Upper lobe of left lung (tissue), 6 donors: ENCODE results near the gene GLMP. TPM values are rescaled to one million over a fixed set of nuclear protein-coding genes. Genes with fewer than 3 reads are reported as not detected.

Experiments used
- ATAC-seq, 2 donors: fragments of 200-7000 bp; cut with Tn5 transposase; one replicate each; pipeline ENCODE4 v1.9.1; 2022; ENCODE audit warnings: mild to moderate bottlenecking in 2 of 2, moderate library complexity in 2 of 2; ENCODE audit not compliant: low FRiP score in 2 of 2
- DNase-seq, 2 donors: peaks; one replicate each; pipeline ENCODE4 v3.0.0-alpha.2; 2019 to 2020
- H3K27ac ChIP-seq, 4 donors: fragments of 200-600 bp; sonication (generic); one replicate each; pipeline ENCODE4 v1.5.1; 2016 to 2019
- H3K27me3 ChIP-seq, 4 donors: fragments of 200-600 bp; sonication (generic); one replicate each; pipeline ENCODE4 v1.5.1; 2017 to 2019
- H3K36me3 ChIP-seq, 4 donors: fragments of 200-600 bp; sonication (generic); one replicate each; pipeline ENCODE4 v1.5.1; 2016 to 2019
- H3K4me1 ChIP-seq, 4 donors: fragments of 200-600 bp; sonication (generic); one replicate each; pipeline ENCODE4 v1.5.1; 2018 to 2019
- H3K4me3 ChIP-seq, 4 donors: fragments of 200-600 bp; sonication (generic); one replicate each; pipeline ENCODE4 v1.5.1; 2017 to 2019; ENCODE audit warnings: mild to moderate bottlenecking in 2 of 4, moderate library complexity in 1 of 4
- H3K9me3 ChIP-seq, 4 donors: fragments of 200-600 bp; sonication (generic); one replicate each; pipeline ENCODE4 v1.5.1; 2018 to 2019
- EP300 ChIP-seq, 4 donors: sonication (generic); formaldehyde crosslinking; IDR thresholded peaks; one replicate each; pipeline ENCODE4 v1.5.1; 2017; ENCODE audit warnings: antibody characterized with exemption in 4 of 4, control low read depth in 2 of 4
- POLR2A ChIP-seq, 4 donors: fragments of 450-650 bp; IDR thresholded peaks; one replicate each; pipeline ENCODE4 v1.5.1; 2016 to 2017; ENCODE audit warnings: antibody characterized with exemption in 4 of 4, mild to moderate bottlenecking in 2 of 4
- POLR2AphosphoS5 ChIP-seq, 2 donors: sonication (generic); formaldehyde crosslinking; IDR thresholded peaks; one replicate each; pipeline ENCODE4 v1.5.1; 2017; ENCODE audit warnings: antibody characterized with exemption in 2 of 2
- WGBS, 2 donors: methylation state at CpG; one replicate each; pipeline ENCODE4 v1.1.5; 2017 to 2018; 5-methylcytosine and 5-hydroxymethylcytosine counted together
- total RNA-seq, 6 donors: library from RNA; depleted of rRNA in 4 of 6; stranded (reverse); fragments of >200 nt in 4 of 6; gene quantifications; one replicate each; pipeline versions ENCODE4 v1.1.0 to v1.2.1, GENCODE V29; 2016 to 2021
- TF ChIP-seq, protein P1 (sequence below), 6 experiments: fragments of 450-650 bp in 4 of 6; fragments of 200-600 bp in 2 of 6; sonication (generic) in 2 of 6; IDR thresholded peaks; one replicate each; pipeline ENCODE4 v1.5.1; 2016 to 2019; ENCODE audit warnings: antibody characterized with exemption in 6 of 6
- donor health status: DM: no; HTN: no; CAD: no; lungs with moderate emphysema.
- donor health status: DM: no; HTN: yes; CAD: no; lungs with severe emphysema.

The GLMP gene
- total RNA-seq, 6 donors from 2014 or later = 22.1 to 80.4 (median 50.9) TPM

DNA sequence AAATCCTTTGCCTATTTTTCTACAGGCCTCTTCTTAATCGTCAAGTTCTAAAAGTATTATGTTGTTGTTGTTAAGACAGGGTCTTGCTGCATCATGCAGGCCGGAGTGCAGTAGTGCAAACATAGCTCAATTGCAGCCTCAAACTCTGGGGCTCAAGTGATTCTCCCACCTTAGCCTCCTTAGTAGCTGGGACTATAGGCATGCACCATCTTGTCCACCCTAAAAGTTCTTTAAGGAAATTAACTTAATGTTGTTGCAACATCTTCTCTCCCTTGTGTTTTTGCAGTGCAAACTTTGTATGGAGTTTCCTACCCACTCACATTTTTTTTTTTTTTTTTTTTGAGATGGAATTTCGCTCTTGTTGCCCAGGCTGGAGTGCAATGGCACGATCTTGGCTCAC, 7.8 kb upstream of the GLMP start:
- no peak for ATAC-seq
- Histone ChIP-seq H3K27me3 (no peaks in the 10 kb centered on the region), H3K9me3 (no peaks in the 10 kb centered on the region), H3K36me3 (peaks cover 0 to 35% (median 18%) of the 10 kb centered on the region in 4 donors), H3K4me1 (no peaks in the 10 kb centered on the region), H3K27ac (no peak overlapping the region), H3K4me3 (no peak overlapping the region)
- 88 to 97% methylated on average over 4 of the region's 4 CpGs for WGBS, 2 donors
- no peak for DNase-seq
- no peak for TF ChIP-seq POLR2AphosphoS5 (IDR thresholded peaks at IDR 0.05)

DNA sequence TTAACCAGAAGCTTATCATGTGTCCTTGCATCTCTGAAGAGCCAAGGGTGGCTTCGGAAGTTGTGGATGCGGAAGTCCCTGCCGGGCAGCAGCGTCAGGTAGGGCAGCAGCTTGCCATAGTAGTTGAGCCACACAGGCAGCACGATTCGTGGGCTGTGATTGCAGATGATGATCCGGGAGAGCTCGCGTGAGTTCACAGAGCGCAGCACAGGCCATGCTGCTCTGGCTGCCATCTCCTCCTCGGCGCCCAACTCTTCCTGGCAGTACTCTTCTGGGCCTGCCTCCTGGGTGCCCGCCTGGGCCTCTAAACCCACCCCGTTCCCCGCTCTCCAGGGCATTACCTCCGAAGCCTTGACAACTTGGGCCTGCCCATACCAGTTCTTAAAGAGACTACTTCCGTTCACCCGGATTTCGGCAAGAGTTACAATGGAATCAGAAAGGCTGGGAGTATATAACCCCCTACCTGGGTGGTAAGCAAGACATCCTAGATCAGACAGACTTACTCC, 3.4 kb upstream of the GLMP start, which contains the start of gene VHLL:
VHLL (minus strand) TSS at position 456 of the 506 bp plus-strand sequence; CDS start at position 338, 118 bp downstream.
- DNase-seq = peak in 1 of 2 donors; percentile 51
- Histone ChIP-seq H3K4me3 (no peak within 1 kb of the TSS), H3K4me1 (peaks cover 7 to 21% (median 15%) of the 10 kb centered on the region in 4 donors), H3K36me3 (peaks cover 0 to 4% (median 0%) of the 10 kb centered on the region in 4 donors), H3K27ac (no peak within 1 kb of the TSS), H3K27me3 (no peaks in the 10 kb centered on the region), H3K9me3 (no peaks in the 10 kb centered on the region)
- WGBS, 2 donors = 91 to 93% methylated on average over 19 of the region's 19 CpGs
- ATAC-seq = no peak
- TF ChIP-seq POLR2A (IDR thresholded peaks at IDR 0.05) = no peak

DNA sequence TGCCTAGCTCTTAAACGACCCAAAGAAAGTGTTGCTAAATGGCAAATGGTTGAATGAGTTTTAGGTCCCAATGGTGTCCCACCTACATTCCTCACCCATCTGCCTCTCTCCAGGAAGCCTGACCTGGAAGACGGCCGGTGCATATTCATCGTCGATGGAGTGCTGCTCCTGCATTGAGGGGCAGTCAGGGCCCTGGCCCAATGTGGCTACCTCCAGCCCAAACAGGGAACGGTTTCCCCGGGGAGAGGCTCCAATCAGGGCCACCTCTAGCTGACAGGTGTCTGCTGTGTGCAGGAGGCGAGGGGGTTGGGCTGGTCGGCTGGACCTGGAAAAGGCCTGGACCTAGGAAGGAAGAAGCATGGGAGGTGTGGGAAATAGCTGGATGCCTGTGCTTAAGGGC, 1.6 kb downstream of the GLMP start:
- no peak overlapping the region for H3K4me3 ChIP-seq
- ATAC-seq (no peak), DNase-seq (no peak)
- H3K4me1 ChIP-seq = peaks cover 11 to 41% (median 25%) of the 10 kb centered on the region in 4 donors
- no peaks in the 10 kb centered on the region for H3K27me3 ChIP-seq
- WGBS, 2 donors = 91 to 94% methylated on average over 9 of the region's 9 CpGs
- TF ChIP-seq POLR2AphosphoS5 (IDR thresholded peaks at IDR 0.05) (no peak), EP300 (IDR thresholded peaks at IDR 0.05) (no peak), POLR2A (IDR thresholded peaks at IDR 0.05) (no peak)
- TF ChIP-seq, protein P1, sequence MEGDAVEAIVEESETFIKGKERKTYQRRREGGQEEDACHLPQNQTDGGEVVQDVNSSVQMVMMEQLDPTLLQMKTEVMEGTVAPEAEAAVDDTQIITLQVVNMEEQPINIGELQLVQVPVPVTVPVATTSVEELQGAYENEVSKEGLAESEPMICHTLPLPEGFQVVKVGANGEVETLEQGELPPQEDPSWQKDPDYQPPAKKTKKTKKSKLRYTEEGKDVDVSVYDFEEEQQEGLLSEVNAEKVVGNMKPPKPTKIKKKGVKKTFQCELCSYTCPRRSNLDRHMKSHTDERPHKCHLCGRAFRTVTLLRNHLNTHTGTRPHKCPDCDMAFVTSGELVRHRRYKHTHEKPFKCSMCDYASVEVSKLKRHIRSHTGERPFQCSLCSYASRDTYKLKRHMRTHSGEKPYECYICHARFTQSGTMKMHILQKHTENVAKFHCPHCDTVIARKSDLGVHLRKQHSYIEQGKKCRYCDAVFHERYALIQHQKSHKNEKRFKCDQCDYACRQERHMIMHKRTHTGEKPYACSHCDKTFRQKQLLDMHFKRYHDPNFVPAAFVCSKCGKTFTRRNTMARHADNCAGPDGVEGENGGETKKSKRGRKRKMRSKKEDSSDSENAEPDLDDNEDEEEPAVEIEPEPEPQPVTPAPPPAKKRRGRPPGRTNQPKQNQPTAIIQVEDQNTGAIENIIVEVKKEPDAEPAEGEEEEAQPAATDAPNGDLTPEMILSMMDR (IDR thresholded peaks at IDR 0.05) = no peak
- H3K36me3 ChIP-seq = peaks cover 0 to 13% (median 6%) of the 10 kb centered on the region in 4 donors
- no peaks in the 10 kb centered on the region for H3K9me3 ChIP-seq
- H3K27ac ChIP-seq = no peak overlapping the region

- no peak for TF ChIP-seq POLR2AphosphoS5 (IDR thresholded peaks at IDR 0.05)
- no peak for TF ChIP-seq EP300 (IDR thresholded peaks at IDR 0.05)
- TF ChIP-seq, protein P1 (IDR thresholded peaks at IDR 0.05) = no peak
- TF ChIP-seq POLR2A (IDR thresholded peaks at IDR 0.05) = no peak
- Histone ChIP-seq H3K36me3 (peaks cover 0 to 17% (median 6%) of the 10 kb centered on the region in 4 donors), H3K4me3 (no peak overlapping the region), H3K9me3 (no peaks in the 10 kb centered on the region), H3K27ac (no peak overlapping the region), H3K27me3 (no peaks in the 10 kb centered on the region), H3K4me1 (peaks cover 11 to 41% (median 25%) of the 10 kb centered on the region in 4 donors)
- DNase-seq (no peak), ATAC-seq (no peak)
- 93 to 95% methylated on average over 8 of the region's 8 CpGs for WGBS, 2 donors
These were observed 2.4 kb downstream of the GLMP start for GRCh38 chr1:156293098-156293434.

DNA sequence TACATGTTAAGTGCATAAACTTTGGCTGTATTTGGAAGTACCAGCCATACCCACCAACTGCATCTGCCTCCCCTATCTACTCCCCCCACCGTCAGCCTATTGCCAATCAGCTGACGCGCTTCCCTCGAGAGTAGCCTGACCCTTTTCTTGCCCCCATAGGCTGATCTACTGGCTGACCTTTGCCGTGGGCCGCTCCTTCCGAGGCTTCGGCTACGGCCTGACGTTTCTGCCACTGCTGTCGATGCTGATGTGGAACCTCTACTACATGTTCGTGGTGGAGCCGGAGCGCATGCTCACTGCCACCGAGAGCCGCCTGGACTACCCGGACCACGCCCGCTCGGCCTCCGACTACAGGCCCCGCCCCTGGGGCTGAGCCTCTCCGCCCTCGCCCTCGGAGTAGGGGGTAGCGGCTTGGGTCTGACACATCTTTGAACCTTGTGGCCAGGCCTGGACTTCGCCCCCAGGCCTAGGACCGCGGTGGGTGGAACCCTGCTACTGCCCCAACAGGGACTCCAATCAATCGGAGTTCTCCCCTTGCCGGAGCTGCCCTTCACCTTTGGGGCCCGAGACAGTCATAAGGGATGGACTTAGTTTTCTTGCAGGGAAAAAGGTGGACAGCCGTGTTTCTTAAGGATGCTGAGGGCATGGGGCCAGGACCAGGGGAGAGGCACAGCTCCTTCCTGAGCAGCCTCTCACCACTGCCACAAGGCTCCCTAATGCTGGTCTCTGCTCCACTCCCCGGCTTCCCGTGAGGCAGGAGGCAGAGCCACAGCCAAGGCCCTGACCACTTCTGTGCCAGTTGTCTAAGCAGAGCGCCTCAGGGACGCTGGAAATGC, 4.0 kb downstream of the GLMP start:
- Histone ChIP-seq H3K4me1 (peaks cover 11 to 41% (median 25%) of the 10 kb centered on the region in 4 donors), H3K4me3 (peak overlapping the region; percentile 27 to 52 (median 43)), H3K36me3 (peaks cover 0 to 17% (median 6%) of the 10 kb centered on the region in 4 donors), H3K27ac (peak overlapping the region; percentile 45 to 81 (median 75)), H3K27me3 (no peaks in the 10 kb centered on the region), H3K9me3 (no peaks in the 10 kb centered on the region)
- DNase-seq = peak; percentile 94 to 95
- ATAC-seq = peak; percentile 91 to 97
- TF ChIP-seq EP300 (IDR thresholded peaks at IDR 0.05) = no peak
- TF ChIP-seq, protein P1 (IDR thresholded peaks at IDR 0.05) = no peak
- TF ChIP-seq POLR2AphosphoS5 (IDR thresholded peaks at IDR 0.05) = peak in 1 of 2 donors; percentile 57
- peak in 2 of 4 donors; percentile 27 to 53 for TF ChIP-seq POLR2A (IDR thresholded peaks at IDR 0.05)
- 14 to 29% methylated on average over 13 to 34 of the region's 37 CpGs for WGBS, 2 donors
